Loucy (cell line): ENCODE measurements around the gene SCARB1.

Source experiments
- H2AFZ ChIP-seq: fragments of 200-600 bp; sonication (generic); 2 replicates; pipeline ENCODE4 v1.6.0; 2016; ENCODE audit warnings: antibody characterized with exemption, mild to moderate bottlenecking, low read length, moderate library complexity
- H3F3A ChIP-seq: fragments of 200-600 bp; 2 replicates; pipeline ENCODE4 v1.6.0; 2016; ENCODE audit warnings: antibody characterized with exemption, low read depth, mild to moderate bottlenecking
- H3K27me3 ChIP-seq: fragments of 200-600 bp; sonication (generic); 2 replicates; pipeline ENCODE4 v1.6.1; 2014; ENCODE audit warnings: low read length, mild to moderate bottlenecking; ENCODE audit not compliant: insufficient read depth, poor library complexity, severe bottlenecking
- H3K36me3 ChIP-seq: fragments of 200-600 bp; sonication (generic); 2 replicates; pipeline ENCODE4 v1.6.1; 2016; ENCODE audit warnings: low read length; ENCODE audit not compliant: insufficient read depth
- H3K4me1 ChIP-seq: fragments of 200-600 bp; sonication (generic); 2 replicates; pipeline ENCODE4 v1.5.1; 2014; ENCODE audit warnings: low read length, mild to moderate bottlenecking; ENCODE audit not compliant: insufficient read depth, poor library complexity, severe bottlenecking
- H3K4me2 ChIP-seq: fragments of 200-600 bp; sonication (generic); 2 replicates; pipeline ENCODE4 v1.6.0; 2014; ENCODE audit warnings: antibody characterized with exemption, low read length, low read depth, mild to moderate bottlenecking; ENCODE audit not compliant: poor library complexity, severe bottlenecking
- H3K4me3 ChIP-seq: fragments of 200-600 bp; sonication (generic); 2 replicates; pipeline ENCODE4 v1.5.1; 2014; ENCODE audit warnings: low read length, mild to moderate bottlenecking, mixed read lengths; ENCODE audit not compliant: poor library complexity, severe bottlenecking
- H3K79me2 ChIP-seq: fragments of 200-600 bp; sonication (generic); 2 replicates; pipeline ENCODE4 v1.6.1; 2014; ENCODE audit warnings: low read length; ENCODE audit not compliant: insufficient read depth
- H3K9ac ChIP-seq: fragments of 200-600 bp; sonication (generic); 2 replicates; pipeline ENCODE4 v1.6.0; 2014; ENCODE audit warnings: mild to moderate bottlenecking, low read depth, low read length, moderate library complexity; ENCODE audit not compliant: poor library complexity, severe bottlenecking
- H3K9me2 ChIP-seq: fragments of 200-600 bp; sonication (generic); replicated peaks from 2 replicates; pipeline ENCODE4 v1.6.1; 2016; ENCODE audit warnings: low read depth, low read length, mixed read lengths
- H3K9me3 ChIP-seq: fragments of 200-600 bp; sonication (generic); 2 replicates; pipeline ENCODE4 v1.6.1; 2014; ENCODE audit warnings: mild to moderate bottlenecking, antibody characterized with exemption, low read length, low read depth; ENCODE audit not compliant: insufficient read depth
- H4K20me1 ChIP-seq: fragments of 200-600 bp; sonication (generic); 2 replicates; pipeline ENCODE4 v1.6.0; 2014; ENCODE audit warnings: antibody characterized with exemption, low read length, mild to moderate bottlenecking; ENCODE audit not compliant: insufficient read depth, poor library complexity, severe bottlenecking
- CTCF ChIP-seq: fragments of 200-600 bp; sonication (generic); conservative IDR thresholded peaks from 2 replicates; pipeline ENCODE4 v1.5.1; 2014; ENCODE audit warnings: mild to moderate bottlenecking, antibody characterized with exemption, low read length
- EZH2phosphoT487 ChIP-seq: fragments of 200-600 bp; IDR thresholded peaks from 2 replicates; pipeline ENCODE4 v1.6.1; 2018; ENCODE audit warnings: antibody characterized with exemption, mild to moderate bottlenecking, moderate library complexity, borderline replicate concordance

The SCARB1 gene

DNA sequence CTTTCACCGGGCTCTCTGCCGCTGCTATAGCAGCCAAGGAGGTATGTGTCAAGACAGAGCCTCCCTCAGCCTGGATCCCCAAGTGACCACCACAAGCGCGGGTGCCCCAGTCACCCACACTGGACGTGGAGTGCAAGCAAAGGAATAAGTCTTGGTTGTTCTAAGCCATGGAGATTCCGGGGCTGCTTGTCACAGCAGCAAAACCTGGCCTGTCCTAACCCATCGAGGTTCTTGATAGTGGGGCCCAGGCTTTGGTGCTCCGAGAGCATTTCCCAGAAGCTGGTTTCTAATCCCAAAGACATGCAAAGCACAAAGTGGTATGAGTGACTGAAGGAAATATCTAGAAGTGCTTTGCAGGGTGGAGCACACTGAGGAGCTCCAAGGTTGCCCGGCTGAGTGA is 51.3 kb downstream of the SCARB1 start:
- H3K36me3 ChIP-seq = peaks cover 19% of the 10 kb centered on the region; the same call in 1 of the 2 replicates
- H3K9ac ChIP-seq = no peak overlapping the region
- no peaks in the 10 kb centered on the region for H4K20me1 ChIP-seq
- no peaks in the 10 kb centered on the region for H3K4me1 ChIP-seq
- H3K4me2 ChIP-seq = no peak overlapping the region
- H2AFZ ChIP-seq = no peak overlapping the region
- no peak overlapping the region for H3K4me3 ChIP-seq
- no peaks in the 10 kb centered on the region for H3F3A ChIP-seq
- no peaks in the 10 kb centered on the region for H3K9me3 ChIP-seq
- H3K9me2 ChIP-seq = no peaks in the 10 kb centered on the region
- H3K79me2 ChIP-seq = no peaks in the 10 kb centered on the region
- TF ChIP-seq CTCF = no peak
- TF ChIP-seq EZH2phosphoT487 = no peak
- no peaks in the 10 kb centered on the region for H3K27me3 ChIP-seq

DNA sequence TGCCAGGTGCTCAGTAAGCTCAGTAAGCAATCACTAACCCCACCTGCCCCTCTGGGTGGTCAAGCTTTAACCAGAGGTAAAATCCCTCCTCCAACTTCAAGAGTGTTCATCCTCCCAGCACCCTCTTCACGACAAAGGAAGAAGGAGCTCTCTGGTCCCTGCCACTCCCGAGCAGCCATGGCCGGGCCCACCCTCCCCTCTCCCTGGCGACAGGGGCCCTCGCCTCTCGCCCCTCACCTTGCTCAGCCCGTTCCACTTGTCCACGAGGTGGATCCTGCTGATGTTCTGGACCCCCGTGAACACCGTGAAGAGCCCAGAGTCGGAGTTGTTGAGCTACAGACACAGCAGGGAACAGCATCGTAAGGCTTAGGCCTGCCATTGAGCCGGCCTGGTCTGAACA is 52.0 kb downstream of the SCARB1 start:
- H4K20me1 ChIP-seq = no peaks in the 10 kb centered on the region
- no peaks in the 10 kb centered on the region for H3K27me3 ChIP-seq
- H2AFZ ChIP-seq = no peak overlapping the region
- no peaks in the 10 kb centered on the region for H3K79me2 ChIP-seq
- H3K4me3 ChIP-seq = no peak overlapping the region
- H3K4me2 ChIP-seq = no peak overlapping the region
- H3K9me3 ChIP-seq = no peaks in the 10 kb centered on the region
- H3K9me2 ChIP-seq = no peaks in the 10 kb centered on the region
- H3K4me1 ChIP-seq = no peaks in the 10 kb centered on the region
- H3K36me3 ChIP-seq = peaks cover 20% of the 10 kb centered on the region; the same call in 1 of the 2 replicates
- H3F3A ChIP-seq = no peaks in the 10 kb centered on the region
- no peak overlapping the region for H3K9ac ChIP-seq
- TF ChIP-seq EZH2phosphoT487 (no peak), CTCF (no peak)

DNA sequence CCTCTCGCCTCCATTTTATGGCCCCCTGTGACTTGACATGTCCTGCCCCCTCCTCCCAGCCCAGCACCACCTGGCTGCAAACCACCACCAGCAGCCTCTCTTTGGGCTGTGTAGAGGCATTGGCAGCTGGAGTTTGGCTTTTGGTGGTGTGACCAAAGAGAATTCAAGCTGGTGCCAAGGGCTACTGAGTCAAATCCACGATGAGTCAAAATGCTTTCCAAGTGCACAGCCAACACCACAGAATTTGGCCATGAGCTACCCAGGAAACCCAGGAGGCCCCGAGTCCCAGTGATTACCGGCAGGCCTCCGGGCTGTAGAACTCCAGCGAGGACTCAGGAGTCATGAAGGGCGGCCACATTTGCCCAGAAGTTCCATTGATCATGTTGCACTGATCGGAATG is 53.8 kb downstream of the SCARB1 start:
- no peak overlapping the region for H2AFZ ChIP-seq
- no peaks in the 10 kb centered on the region for H3K9me3 ChIP-seq
- peaks cover 20% of the 10 kb centered on the region; the same call in 1 of the 2 replicates for H3K36me3 ChIP-seq
- H4K20me1 ChIP-seq = no peaks in the 10 kb centered on the region
- no peaks in the 10 kb centered on the region for H3K9me2 ChIP-seq
- H3F3A ChIP-seq = no peaks in the 10 kb centered on the region
- no peak overlapping the region for H3K4me2 ChIP-seq
- H3K9ac ChIP-seq = no peak overlapping the region
- H3K27me3 ChIP-seq = no peaks in the 10 kb centered on the region
- no peak for TF ChIP-seq EZH2phosphoT487
- no peak for TF ChIP-seq CTCF
- H3K4me1 ChIP-seq = no peaks in the 10 kb centered on the region
- H3K4me3 ChIP-seq = no peak overlapping the region
- no peaks in the 10 kb centered on the region for H3K79me2 ChIP-seq
